Left forelimb (tissue), 1 donor: ENCODE measurements around the gene PTPRU.

Experiments used
- DNase-seq: peaks from one replicate; pipeline ENCODE4 v3.0.0-alpha.2; 2018; ENCODE audit warnings: low spot score

The PTPRU gene

DNA sequence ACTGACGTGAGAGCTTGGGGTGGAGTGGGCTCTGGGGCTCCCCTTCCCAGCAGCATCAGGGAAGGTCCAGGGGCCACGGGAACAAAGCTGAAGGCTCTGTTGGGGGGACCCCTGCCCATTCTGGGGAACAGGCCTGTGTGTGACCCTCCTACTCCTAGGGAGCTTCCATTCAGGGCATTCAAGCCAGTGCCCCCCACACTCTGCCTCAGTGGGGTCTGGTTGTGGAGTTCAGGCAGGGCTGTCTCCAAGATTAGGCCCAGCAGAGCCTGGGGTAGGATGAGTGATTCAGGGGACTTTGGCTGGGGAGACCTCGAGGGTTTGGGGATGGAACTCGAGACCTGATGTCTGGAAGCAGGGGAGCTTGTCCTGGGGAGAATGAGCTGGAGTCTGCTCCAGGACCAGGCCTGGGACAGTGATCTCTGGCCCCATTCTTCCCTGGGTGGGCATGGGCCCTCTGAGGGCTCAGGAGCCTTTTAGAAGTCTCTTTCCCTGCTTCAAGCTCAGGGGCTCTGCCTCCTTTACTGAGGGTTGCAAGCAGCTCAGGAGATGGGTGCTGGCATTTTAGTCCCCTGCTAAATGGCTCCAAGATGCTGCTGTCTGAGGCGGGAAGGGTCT, 81.7 kb downstream of the PTPRU start:
- DNase-seq: no peak

- DNase-seq: no peak
Measured at GRCh38 chr1:29318724-29319123, 82.4 kb downstream of the PTPRU start.

GRCh38 chr1:29319300-29320110, 83.2 kb downstream of the PTPRU start:
- no peak for DNase-seq

DNA sequence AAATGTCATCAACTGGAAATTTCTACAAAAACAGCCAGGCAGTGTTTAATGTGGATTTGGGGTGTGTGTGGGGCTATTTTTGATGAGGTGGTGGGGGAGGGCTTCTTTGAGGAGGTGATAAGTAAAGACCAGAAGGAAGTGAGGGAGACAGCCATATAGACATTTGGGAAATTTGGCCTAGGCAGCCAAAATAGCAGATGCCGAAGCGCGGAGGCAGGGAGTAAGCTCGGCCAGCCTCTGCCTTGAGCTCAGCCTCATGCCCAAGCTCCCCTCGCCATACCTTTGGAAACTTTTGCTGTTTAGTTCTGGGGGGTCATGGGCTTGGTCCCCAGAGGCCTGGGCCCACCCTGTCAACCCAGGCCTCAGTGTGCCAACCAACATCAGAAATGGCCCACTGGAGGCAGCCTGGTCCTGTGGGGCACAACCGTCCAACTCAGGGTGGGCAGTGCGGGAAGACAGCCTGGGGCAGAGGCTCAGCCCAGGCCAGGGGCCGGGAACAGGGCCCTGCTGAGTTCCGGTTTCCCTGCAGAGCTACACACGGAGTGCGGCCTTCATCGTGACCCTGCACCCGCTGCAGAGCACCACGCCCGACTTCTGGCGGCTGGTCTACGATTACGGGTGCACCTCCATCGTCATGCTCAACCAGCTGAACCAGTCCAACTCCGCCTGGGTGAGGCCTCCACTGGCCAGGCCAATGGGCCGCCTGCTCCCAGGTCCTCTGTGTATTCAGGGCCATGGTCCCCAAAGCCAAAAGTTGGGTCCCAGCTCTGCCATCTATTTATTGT, 84.0 kb downstream of the PTPRU start:
- no peak for DNase-seq

GRCh38 chr1:29321176-29321575, 84.9 kb downstream of the PTPRU start:
- no peak for DNase-seq

- DNase-seq: no peak
Measured at GRCh38 chr1:29322147-29322694, 85.9 kb downstream of the PTPRU start.

GRCh38 chr1:29322861-29323585, 86.7 kb downstream of the PTPRU start:
- DNase-seq: no peak

- no peak for DNase-seq
Measured at GRCh38 chr1:29323636-29324035, 87.3 kb downstream of the PTPRU start.

GRCh38 chr1:29324202-29324601, 87.9 kb downstream of the PTPRU start:
- no peak for DNase-seq

DNA sequence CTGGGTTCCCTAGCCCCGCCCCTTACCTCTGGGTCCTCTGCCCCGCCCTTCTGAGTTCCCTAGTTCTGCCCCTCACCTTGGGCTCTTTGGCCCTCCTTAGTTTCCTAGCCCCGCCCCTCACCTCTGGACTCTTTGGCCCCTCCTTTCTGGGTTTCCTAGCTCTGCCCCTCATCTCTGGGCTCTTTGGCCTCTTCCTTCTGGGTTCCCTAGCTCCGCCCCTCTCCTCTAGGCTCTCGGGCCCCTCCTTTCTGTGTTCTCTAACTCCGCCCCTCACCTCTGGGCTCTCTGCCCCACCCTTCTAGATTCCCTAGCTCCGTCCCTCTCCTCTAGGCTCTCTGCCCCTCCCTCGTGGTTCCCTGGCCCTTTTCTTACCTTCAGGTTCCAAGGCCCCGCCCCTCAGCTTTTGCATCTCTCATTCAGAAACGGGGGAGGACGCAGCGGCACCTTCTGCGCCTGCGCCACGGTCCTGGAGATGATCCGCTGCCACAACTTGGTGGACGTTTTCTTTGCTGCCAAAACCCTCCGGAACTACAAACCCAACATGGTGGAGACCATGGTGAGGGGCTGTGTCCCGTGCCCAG, 88.5 kb downstream of the PTPRU start:
- no peak for DNase-seq

- no peak for DNase-seq
Measured at GRCh38 chr1:29325675-29326074, 89.4 kb downstream of the PTPRU start.

DNA sequence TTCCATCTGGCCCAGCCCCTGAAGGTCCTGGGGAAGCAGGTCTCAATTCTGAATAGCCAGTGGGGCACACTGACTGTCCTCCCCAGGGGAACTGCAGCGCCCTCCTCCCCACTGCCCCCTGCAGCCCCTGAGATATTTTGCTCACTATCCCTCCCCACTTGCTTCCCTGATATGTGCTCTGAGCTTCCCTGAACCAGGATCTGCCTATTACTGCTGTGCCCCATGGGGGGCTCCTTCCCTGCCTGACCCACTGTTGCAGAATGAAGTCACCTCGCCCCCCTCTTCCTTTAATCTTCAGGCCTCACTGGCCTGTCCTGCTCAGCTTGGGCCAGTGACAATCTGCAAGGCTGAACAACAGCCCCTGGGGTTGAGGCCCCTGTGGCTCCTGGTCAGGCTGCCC, 89.8 kb downstream of the PTPRU start:
- no peak for DNase-seq

DNA sequence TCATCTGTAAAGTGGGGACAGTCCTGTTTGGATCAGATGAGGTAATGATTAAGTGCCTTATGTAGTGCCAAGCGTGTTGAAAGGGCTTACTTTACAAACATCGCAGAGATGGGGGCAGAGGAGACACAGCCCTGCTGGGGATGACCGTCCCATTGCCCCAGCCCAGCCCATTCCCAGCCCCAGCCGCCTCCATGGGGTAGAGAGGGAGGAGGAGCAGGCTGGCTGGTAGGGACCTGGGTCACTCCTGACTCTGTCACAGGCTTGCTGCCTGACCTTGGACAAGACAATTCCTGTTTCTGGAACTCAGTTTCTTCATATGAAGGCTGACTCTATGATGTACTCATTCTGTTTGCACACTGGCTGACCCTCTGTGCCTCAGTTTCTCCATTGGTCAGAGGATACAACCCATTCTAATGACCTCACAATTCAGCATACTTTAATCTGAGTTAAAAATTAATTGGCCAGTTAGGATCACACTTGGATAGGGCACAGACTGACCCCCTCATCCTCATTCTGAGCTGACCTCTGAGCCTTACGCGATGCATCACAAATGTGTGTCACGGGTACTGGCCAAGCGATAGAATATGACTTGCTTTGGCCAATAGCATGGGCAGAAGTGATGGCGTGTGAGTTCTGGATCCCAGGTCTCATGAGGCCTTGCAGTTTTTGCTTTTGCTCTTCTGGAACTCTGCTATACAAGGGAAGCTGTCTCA, 91.1 kb downstream of the PTPRU start:
- DNase-seq: no peak

DNA sequence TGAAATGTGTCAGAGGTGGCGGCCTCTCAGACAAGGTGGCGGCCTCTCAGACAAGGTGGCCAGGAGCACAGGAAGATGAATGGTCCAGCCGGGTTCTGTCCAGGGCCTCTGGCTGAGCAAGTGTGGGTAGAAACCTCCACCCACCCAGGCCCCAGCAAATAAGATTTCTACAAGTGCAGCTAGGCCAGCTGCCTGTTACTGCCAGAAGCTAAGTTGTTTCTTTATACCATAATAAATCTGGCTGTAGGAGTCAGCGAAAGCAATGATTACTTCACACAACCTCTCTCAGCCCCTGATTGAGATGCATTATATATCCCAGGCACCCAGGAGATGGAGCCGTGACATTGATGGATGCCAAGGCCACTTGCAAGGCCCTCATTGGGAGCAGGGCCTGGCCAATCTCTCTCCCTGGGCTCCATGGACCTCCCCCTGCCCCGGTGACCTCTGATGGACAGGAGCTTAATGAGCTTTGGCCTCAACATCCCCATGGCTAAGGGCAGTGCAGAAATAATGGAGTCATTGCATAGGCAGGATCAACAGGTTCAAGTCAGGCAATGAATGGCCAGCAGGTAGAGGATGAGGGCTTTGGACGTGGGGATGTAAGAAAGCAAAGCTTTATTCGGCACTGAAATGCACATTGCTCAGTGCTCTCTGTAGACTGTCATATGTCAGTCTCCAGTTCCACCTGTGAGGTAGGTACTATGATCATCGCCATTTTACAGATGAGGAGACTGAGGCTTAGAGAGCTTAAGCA, 92.9 kb downstream of the PTPRU start:
- no peak for DNase-seq

- DNase-seq: no peak
Measured at GRCh38 chr1:29330089-29330488, 93.8 kb downstream of the PTPRU start.

DNA sequence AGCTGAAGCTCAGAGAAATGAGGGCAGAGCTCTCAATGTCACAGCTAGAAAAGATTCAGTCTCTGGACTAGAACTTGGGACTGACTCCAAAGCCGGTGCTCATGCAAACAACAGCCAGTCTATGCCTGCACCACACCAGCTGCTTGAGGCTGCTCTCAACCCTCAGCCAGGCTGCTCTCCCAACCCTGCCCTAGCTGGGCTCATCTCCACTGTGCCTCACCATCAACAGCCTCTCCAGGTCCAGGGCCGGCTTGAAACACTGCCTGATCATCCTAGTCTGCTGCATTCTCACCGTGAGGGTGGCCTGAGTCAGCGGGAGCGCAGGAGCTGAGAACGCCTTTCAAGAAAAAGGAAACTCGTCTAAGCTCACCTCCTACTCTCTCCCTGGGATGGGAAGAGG, 94.5 kb downstream of the PTPRU start:
- DNase-seq: no peak

- no peak for DNase-seq
Measured at GRCh38 chr1:29331309-29331708, 95.0 kb downstream of the PTPRU start.

DNA sequence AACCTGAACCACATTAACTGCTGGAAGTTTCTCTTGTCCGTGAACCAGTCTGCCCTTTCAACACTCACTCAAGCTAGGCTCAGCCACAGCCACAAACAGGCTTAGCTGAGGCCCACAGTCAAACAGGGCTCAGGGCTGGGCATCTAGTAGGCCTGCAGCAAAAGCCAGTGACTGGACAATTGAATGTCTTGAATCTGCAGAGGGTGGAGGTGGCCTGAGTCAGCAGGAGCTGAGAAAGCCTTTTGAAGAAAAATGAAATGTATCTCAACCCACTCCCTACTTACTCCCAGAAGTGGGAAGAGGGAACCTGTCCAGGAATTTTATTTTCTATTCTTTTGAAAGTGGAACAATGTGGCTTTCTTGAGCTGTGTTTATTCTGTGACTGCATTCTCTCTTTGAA, 95.4 kb downstream of the PTPRU start:
- no peak for DNase-seq

DNA sequence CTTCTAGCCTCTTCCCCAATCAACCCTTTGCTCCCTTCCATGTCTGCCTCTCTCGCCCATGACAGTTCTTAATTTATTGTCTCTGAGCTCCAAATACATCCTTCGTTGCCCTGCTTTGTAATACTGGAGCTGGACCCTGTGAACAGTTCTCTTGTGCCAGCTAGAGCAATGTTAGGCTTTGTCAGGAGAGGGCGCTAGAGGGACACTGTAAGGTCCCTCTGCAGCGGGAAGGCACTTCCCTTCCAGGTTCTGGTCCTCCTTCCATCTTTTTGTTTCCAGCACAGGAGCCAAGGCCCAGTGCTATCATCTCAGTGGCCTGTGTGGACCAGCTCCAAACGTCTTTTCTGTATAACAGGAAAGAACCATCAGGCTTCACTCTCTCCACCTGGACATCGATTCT, 95.9 kb downstream of the PTPRU start:
- DNase-seq: no peak

- no peak for DNase-seq
Measured at GRCh38 chr1:29333008-29333407, 96.7 kb downstream of the PTPRU start.
